SK-N-MC (cell line): ENCODE data around the gene ESR2.

ENCODE experiments used
- FOXP2 ChIP-seq: optimal IDR thresholded peaks from 2 replicates; pipeline ENCODE3; 2011; ENCODE audit warnings: mild to moderate bottlenecking, moderate library complexity; ENCODE audit not compliant: insufficient read depth; ENCODE audit errors: extremely low read length, control extremely low read depth
- POLR2AphosphoS5 ChIP-seq: IDR thresholded peaks from 2 replicates; pipeline ENCODE4 v1.6.1; 2012; ENCODE audit warnings: mild to moderate bottlenecking, low read depth, low read length, borderline replicate concordance

DNA sequence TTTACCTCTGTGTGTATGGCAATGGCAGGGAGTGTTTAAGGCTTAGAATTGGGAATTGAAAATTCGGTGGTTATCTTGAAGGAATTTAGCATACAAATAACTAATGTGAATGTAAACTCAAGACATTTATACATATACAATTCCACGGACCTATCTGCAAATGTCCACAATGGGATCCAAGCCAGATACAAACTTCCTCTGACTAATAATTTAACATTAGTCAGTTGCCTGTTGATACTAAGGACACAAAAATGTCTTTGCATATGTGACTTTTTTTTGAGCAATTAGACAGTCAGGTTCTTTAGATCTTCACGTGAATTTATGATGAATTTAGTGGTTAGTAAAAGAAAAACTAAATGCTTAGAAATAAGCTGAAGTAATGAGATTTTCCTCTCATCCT lies 40.5 kb downstream of the ESR2 start:
- no peak for TF ChIP-seq POLR2AphosphoS5
- no peak for TF ChIP-seq FOXP2
